H9 (cell line): ENCODE data around the gene SEC24C. TPM values are rescaled to one million over a fixed set of nuclear protein-coding genes. Genes with fewer than 3 reads are reported as not detected.

Experiments
- DNase-seq: peaks from one replicate; pipeline ENCODE4 v3.0.0-alpha.2; 2017
- H2AFZ ChIP-seq: one replicate; pipeline ENCODE4 v1.6.1; 2013; ENCODE audit warnings: mild to moderate bottlenecking, low read length, control low read depth, moderate library complexity
- H2AK5ac ChIP-seq: 2 replicates; pipeline ENCODE4 v1.6.1; 2013; ENCODE audit warnings: low read length, control low read depth, mixed read lengths; ENCODE audit not compliant: insufficient read length
- H2BK120ac ChIP-seq: one replicate; pipeline ENCODE4 v1.6.1; 2013; ENCODE audit warnings: low read depth, mild to moderate bottlenecking, low read length, control low read depth, inconsistent platforms; ENCODE audit not compliant: poor library complexity, severe bottlenecking
- H2BK12ac ChIP-seq: 2 replicates; pipeline ENCODE4 v1.6.1; 2013; ENCODE audit warnings: low read length, control low read depth, mixed read lengths, low read depth; ENCODE audit not compliant: insufficient read length
- H2BK15ac ChIP-seq: 2 replicates; pipeline ENCODE4 v1.6.1; 2013; ENCODE audit warnings: low read depth, low read length, control low read depth
- H2BK20ac ChIP-seq: one replicate; pipeline ENCODE4 v1.6.1; 2013; ENCODE audit warnings: low read depth, mild to moderate bottlenecking, low read length, control low read depth, inconsistent platforms; ENCODE audit not compliant: poor library complexity, severe bottlenecking
- H2BK5ac ChIP-seq: 2 replicates; pipeline ENCODE4 v1.6.1; 2013; ENCODE audit warnings: low read length, control low read depth, mixed read lengths; ENCODE audit not compliant: insufficient read length
- H3K14ac ChIP-seq: 2 replicates; pipeline ENCODE4 v1.6.1; 2013; ENCODE audit warnings: low read length, control low read depth; ENCODE audit not compliant: insufficient read depth
- H3K18ac ChIP-seq: 2 replicates; pipeline ENCODE4 v1.6.1; 2013; ENCODE audit warnings: low read depth, mild to moderate bottlenecking, mixed read lengths, low read length, control low read depth; ENCODE audit not compliant: insufficient read length
- H3K23ac ChIP-seq: 2 replicates; pipeline ENCODE4 v1.6.1; 2013; ENCODE audit warnings: low read length, control low read depth, mixed read lengths, low read depth; ENCODE audit not compliant: insufficient read length
- H3K23me2 ChIP-seq: 2 replicates; pipeline ENCODE4 v1.6.1; 2013; ENCODE audit warnings: low read depth, mild to moderate bottlenecking, mixed read lengths, low read length, control low read depth; ENCODE audit not compliant: insufficient read length, poor library complexity, severe bottlenecking
- H3K27ac ChIP-seq: 2 replicates; pipeline ENCODE4 v1.5.1; 2013; ENCODE audit warnings: low read length, control low read depth, mixed read lengths, low read depth; ENCODE audit not compliant: insufficient read length
- H3K27me3 ChIP-seq: 2 replicates; pipeline ENCODE4 v1.6.1; 2013; ENCODE audit warnings: low read length, control low read depth, inconsistent platforms; ENCODE audit not compliant: insufficient read depth
- H3K4ac ChIP-seq: 2 replicates; pipeline ENCODE4 v1.6.1; 2013; ENCODE audit warnings: low read depth, mild to moderate bottlenecking, control low read depth, inconsistent platforms, low read length, moderate library complexity
- H3K4me1 ChIP-seq: 2 replicates; pipeline ENCODE4 v1.6.1; 2013; ENCODE audit warnings: low read length, control low read depth, inconsistent platforms; ENCODE audit not compliant: insufficient read depth
- H3K4me2 ChIP-seq: 2 replicates; pipeline ENCODE4 v1.6.1; 2013; ENCODE audit warnings: low read length, control low read depth, mixed read lengths; ENCODE audit not compliant: insufficient read length, insufficient read depth
- H3K56ac ChIP-seq: 2 replicates; pipeline ENCODE4 v1.6.1; 2013; ENCODE audit warnings: low read depth, mild to moderate bottlenecking, mixed read lengths, low read length, control low read depth; ENCODE audit not compliant: insufficient read length
- H3K79me1 ChIP-seq: 2 replicates; pipeline ENCODE4 v1.6.1; 2013; ENCODE audit warnings: low read depth, mild to moderate bottlenecking, moderate library complexity, low read length, control low read depth, inconsistent platforms; ENCODE audit not compliant: insufficient read depth, poor library complexity, severe bottlenecking
- H3K79me2 ChIP-seq: 2 replicates; pipeline ENCODE4 v1.6.1; 2013; ENCODE audit warnings: low read length, control low read depth, inconsistent platforms; ENCODE audit not compliant: insufficient read depth
- H3K9ac ChIP-seq: 2 replicates; pipeline ENCODE4 v1.6.1; 2013; ENCODE audit warnings: low read length, control low read depth, mixed read lengths; ENCODE audit not compliant: insufficient read length; ENCODE audit errors: extremely low read depth
- H3K9me3 ChIP-seq: one replicate; pipeline ENCODE4 v1.6.1; 2013; ENCODE audit warnings: low read depth, low read length, inconsistent platforms; ENCODE audit not compliant: control insufficient read depth
- H3T11ph ChIP-seq: one replicate; pipeline ENCODE4 v1.6.1; 2013; ENCODE audit warnings: mild to moderate bottlenecking, low read length, control low read depth, inconsistent platforms
- H4K20me1 ChIP-seq: one replicate; pipeline ENCODE4 v1.6.1; 2013; ENCODE audit not compliant: control insufficient read depth, insufficient read length, insufficient read depth
- H4K5ac ChIP-seq: 2 replicates; pipeline ENCODE4 v1.6.1; 2013; ENCODE audit warnings: low read depth, mild to moderate bottlenecking, mixed read lengths, low read length, control low read depth; ENCODE audit not compliant: insufficient read length
- H4K8ac ChIP-seq: replicated peaks from 2 replicates; pipeline ENCODE4 v1.6.1; 2013; ENCODE audit warnings: low read length, control low read depth, mixed read lengths, low read depth; ENCODE audit not compliant: insufficient read length
- H4K91ac ChIP-seq: 2 replicates; pipeline ENCODE4 v1.6.1; 2013; ENCODE audit warnings: low read depth, mild to moderate bottlenecking, moderate library complexity, mixed read lengths, low read length, control low read depth; ENCODE audit not compliant: insufficient read length
- H3K27ac Mint-ChIP-seq, 3 experiments: 2 replicates in 2 of 3; 3 replicates in 1 of 3; pipeline ENCODE4 v1.8.0; 2020 to 2021; ENCODE audit warnings: mixed read lengths in 3 of 3, mild to moderate bottlenecking in 1 of 3, moderate library complexity in 1 of 3
- H3K27me3 Mint-ChIP-seq: 2 replicates; pipeline ENCODE4 v1.8.0; 2021; ENCODE audit warnings: low read depth, mild to moderate bottlenecking, moderate library complexity, mixed read lengths
- H3K36me3 Mint-ChIP-seq, 3 experiments: 2 replicates in 2 of 3; 3 replicates in 1 of 3; pipeline ENCODE4 v1.8.0; 2020 to 2021; ENCODE audit warnings: low read depth in 3 of 3, mixed read lengths in 3 of 3; ENCODE audit not compliant: insufficient read depth in 1 of 3
- H3K4me1 Mint-ChIP-seq, 2 experiments: 2 replicates each; pipeline ENCODE4 v1.8.0; 2020; ENCODE audit warnings: mixed read lengths in 2 of 2
- H3K4me3 Mint-ChIP-seq, 2 experiments: 2 replicates in 1 of 2; 3 replicates in 1 of 2; pipeline ENCODE4 v1.8.0; 2020 to 2021; ENCODE audit warnings: mild to moderate bottlenecking in 2 of 2, mixed read lengths in 2 of 2, moderate library complexity in 1 of 2
- H3K9me3 Mint-ChIP-seq, 2 experiments: 2 replicates in 1 of 2; 3 replicates in 1 of 2; pipeline ENCODE4 v1.8.0; 2020; ENCODE audit warnings: mild to moderate bottlenecking in 2 of 2, mixed read lengths in 2 of 2, moderate library complexity in 1 of 2
- WGBS: extraction: QIAGEN DNeasy Blood & Tissue Kit; methylation state at CpG from one replicate; pipeline ENCODE4 v1.1.7; 2013; ENCODE audit warnings: missing lambda C conversion rate, low lambda C conversion rate, mixed read lengths; ENCODE audit not compliant: insufficient read length; ENCODE audit errors: extremely low coverage; 5-methylcytosine and 5-hydroxymethylcytosine counted together
- total RNA-seq: library from RNA; stranded (reverse); gene quantifications from 2 replicates; pipeline ENCODE4 v1.2.1, GENCODE V29; 2021
- TF ChIP-seq, protein P1 (sequence below): fragments of 200-600 bp; sonication (generic); conservative IDR thresholded peaks from 3 replicates; pipeline ENCODE4 v1.8.0; 2021; ENCODE audit warnings: antibody characterized with exemption, mild to moderate bottlenecking

Gene SEC24C
- total RNA-seq, 1 experiment from 2014 or later = 62.4 TPM

DNA sequence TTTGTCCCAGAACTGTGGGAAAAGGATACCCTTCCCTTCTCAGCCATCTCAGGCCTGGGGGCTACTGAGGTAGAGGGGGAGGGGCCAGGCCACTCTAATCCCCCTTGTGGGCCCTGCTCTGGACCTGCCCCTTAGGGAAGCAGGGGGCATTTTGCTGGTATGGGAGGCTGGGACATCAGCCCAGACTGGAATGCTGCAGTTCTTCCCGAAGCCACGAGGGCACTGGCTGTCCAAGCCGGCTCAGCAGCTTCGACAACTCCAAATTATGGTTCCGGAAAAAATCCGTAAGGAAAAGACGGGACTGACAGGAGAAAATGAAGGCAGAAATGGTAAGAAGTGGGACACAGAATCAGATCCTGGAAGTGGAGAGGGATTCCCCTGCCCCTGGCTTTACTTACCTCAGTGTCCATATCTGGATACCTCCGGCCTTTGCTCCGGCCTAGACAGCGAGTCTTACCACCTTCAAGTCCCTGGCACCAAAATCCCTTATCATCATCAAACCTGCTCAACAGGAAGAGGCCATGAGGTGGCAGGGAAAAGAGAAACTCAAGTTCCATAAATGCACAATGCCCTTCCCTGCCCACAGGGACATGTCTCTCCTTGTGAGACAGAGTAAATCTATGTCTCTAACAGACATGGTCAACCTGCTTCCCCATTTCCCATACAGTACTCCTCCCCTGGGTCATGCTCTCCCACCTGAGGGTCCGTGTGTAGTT, 58.3 kb downstream of the SEC24C start:
- Histone ChIP-seq H3K79me2 (no peaks in the 10 kb centered on the region), H2BK20ac (no peak overlapping the region), H3K23ac (no peak overlapping the region), H3K79me1 (no peaks in the 10 kb centered on the region), H3K4me2 (no peak overlapping the region), H2BK5ac (no peak overlapping the region), H3K27ac (no peak overlapping the region), H3K9ac (no peak overlapping the region), H4K8ac (no peak overlapping the region), H3K14ac (no peak overlapping the region), H2BK120ac (no peak overlapping the region), H4K20me1 (no peaks in the 10 kb centered on the region), H3T11ph (no peak overlapping the region), H3K23me2 (no peaks in the 10 kb centered on the region), H3K4me1 (no peaks in the 10 kb centered on the region), H2BK15ac (no peak overlapping the region), H3K18ac (no peak overlapping the region), H4K91ac (no peak overlapping the region), H3K56ac (no peak overlapping the region), H3K27me3 (no peaks in the 10 kb centered on the region), H3K9me3 (no peaks in the 10 kb centered on the region), H2AFZ (no peak overlapping the region), H4K5ac (no peak overlapping the region), H2AK5ac (no peak overlapping the region), H3K4ac (no peak overlapping the region), H2BK12ac (no peak overlapping the region)
- Mint-ChIP-seq H3K27ac (no peak overlapping the region), H3K27me3 (no peaks in the 10 kb centered on the region), H3K9me3 (no peaks in the 10 kb centered on the region), H3K4me3 (no peak overlapping the region; a peak in 1 of 5 replicates), H3K36me3 (peaks cover 16 to 74% (median 56%) of the 10 kb centered on the region in 3 experiments; a peak in 6 of 7 replicates), H3K4me1 (no peaks in the 10 kb centered on the region)
- WGBS = no CpG with 5 or more reads among the region's 11 CpGs
- TF ChIP-seq, protein P1, sequence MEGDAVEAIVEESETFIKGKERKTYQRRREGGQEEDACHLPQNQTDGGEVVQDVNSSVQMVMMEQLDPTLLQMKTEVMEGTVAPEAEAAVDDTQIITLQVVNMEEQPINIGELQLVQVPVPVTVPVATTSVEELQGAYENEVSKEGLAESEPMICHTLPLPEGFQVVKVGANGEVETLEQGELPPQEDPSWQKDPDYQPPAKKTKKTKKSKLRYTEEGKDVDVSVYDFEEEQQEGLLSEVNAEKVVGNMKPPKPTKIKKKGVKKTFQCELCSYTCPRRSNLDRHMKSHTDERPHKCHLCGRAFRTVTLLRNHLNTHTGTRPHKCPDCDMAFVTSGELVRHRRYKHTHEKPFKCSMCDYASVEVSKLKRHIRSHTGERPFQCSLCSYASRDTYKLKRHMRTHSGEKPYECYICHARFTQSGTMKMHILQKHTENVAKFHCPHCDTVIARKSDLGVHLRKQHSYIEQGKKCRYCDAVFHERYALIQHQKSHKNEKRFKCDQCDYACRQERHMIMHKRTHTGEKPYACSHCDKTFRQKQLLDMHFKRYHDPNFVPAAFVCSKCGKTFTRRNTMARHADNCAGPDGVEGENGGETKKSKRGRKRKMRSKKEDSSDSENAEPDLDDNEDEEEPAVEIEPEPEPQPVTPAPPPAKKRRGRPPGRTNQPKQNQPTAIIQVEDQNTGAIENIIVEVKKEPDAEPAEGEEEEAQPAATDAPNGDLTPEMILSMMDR = no peak
- no peak for DNase-seq
